Naive thymus-derived CD8-positive, alpha-beta T cell (primary cell): Measurements from ENCODE around the gene SUMO3. TPM values are rescaled to one million over a fixed set of nuclear protein-coding genes. Genes with fewer than 3 reads are reported as not detected.

Experiments used
- ATAC-seq, 2 donors: fragments of 150-1000 bp; cut with Tn5 transposase in 1 of 2; sonication (Bioruptor Pico), chemical (Tn5 transposase) in 1 of 2; 1 replicate in 1 of 2; 2 replicates in 1 of 2; pipeline ENCODE4 v1.10.0; 2021; ENCODE audit warnings: mild to moderate bottlenecking in 2 of 2, moderate library complexity in 2 of 2
- POLR2A ChIA-PET: fragments of 350-600 bp; sonication (Branson Sonifier 250); formaldehyde crosslinking; loops from one replicate; lab custom pipeline; 2021; ENCODE audit warnings: antibody characterized with exemption; lab: Charles Lee
- DNase-seq, 10 donors: peaks; one replicate each; pipeline versions ENCODE4 v3.0.0 to v3.0.0-alpha.2; 2020 to 2022
- H3K27ac Mint-ChIP-seq, 10 donors: one replicate each; pipeline ENCODE4 v1.8.0; 2020 to 2022; ENCODE audit warnings: mild to moderate bottlenecking in 10 of 10, mixed read lengths in 10 of 10, moderate library complexity in 4 of 10, inconsistent platforms in 1 of 10
- H3K27me3 Mint-ChIP-seq, 5 donors: one replicate each; pipeline ENCODE4 v1.8.0; 2021 to 2022; ENCODE audit warnings: mixed read lengths in 5 of 5
- H3K36me3 Mint-ChIP-seq, 3 donors: one replicate each; pipeline ENCODE4 v1.8.0; 2020 to 2022; ENCODE audit warnings: mixed read lengths in 3 of 3, mild to moderate bottlenecking in 2 of 3, inconsistent platforms in 1 of 3
- H3K4me1 Mint-ChIP-seq, 4 donors: one replicate each; pipeline ENCODE4 v1.8.0; 2021 to 2022; ENCODE audit warnings: mixed read lengths in 4 of 4
- H3K4me3 Mint-ChIP-seq, 10 donors: one replicate each; pipeline ENCODE4 v1.8.0; 2020 to 2022; ENCODE audit warnings: mild to moderate bottlenecking in 10 of 10, mixed read lengths in 10 of 10, moderate library complexity in 6 of 10, inconsistent platforms in 1 of 10
- H3K9me3 Mint-ChIP-seq, 9 donors: one replicate each; pipeline ENCODE4 v1.8.0; 2020 to 2022; ENCODE audit warnings: mixed read lengths in 9 of 9, mild to moderate bottlenecking in 3 of 9, inconsistent platforms in 1 of 9, moderate library complexity in 1 of 9
- polyA plus RNA-seq, 3 donors: library from polyadenylated mRNA; unstranded; fragments of 300-500 nt; fragmentation: Illumina TruSeq; gene quantifications; one replicate each; pipeline ENCODE4 v1.2.3, GENCODE V29; 2021
- total RNA-seq, 8 experiments: library from RNA in 2 of 8; stranded (reverse) in 2 of 8; gene quantifications; one replicate each; pipeline ENCODE4 v1.2.3 and lab custom pipeline; 2021 to 2026

SUMO3 gene
- total and polyA plus RNA-seq, 5 experiments from 2014 or later = 50.2 to 94.1 (median 82.8) TPM

- no peak for DNase-seq
- Mint-ChIP-seq H3K4me1 (peaks cover 28 to 73% (median 66%) of the 10 kb centered on the region in 4 donors), H3K27ac (no peak overlapping the region), H3K9me3 (no peaks in the 10 kb centered on the region), H3K4me3 (no peak overlapping the region), H3K36me3 (peaks cover 0 to 63% (median 11%) of the 10 kb centered on the region in 3 donors), H3K27me3 (no peaks in the 10 kb centered on the region)
- POLR2A ChIA-PET = no interaction called here
- ATAC-seq = no peak
Observed at GRCh38 chr21:44795342-44795741, 22.5 kb downstream of the SUMO3 start.

GRCh38 chr21:44793592-44794374 lies 24.1 kb downstream of the SUMO3 start:
- Mint-ChIP-seq H3K4me3 (no peak overlapping the region), H3K27me3 (no peaks in the 10 kb centered on the region), H3K36me3 (peaks cover 0 to 61% (median 11%) of the 10 kb centered on the region in 3 donors), H3K27ac (peak overlapping the region in 8 of 10 donors; percentile 37 to 85 (median 59)), H3K4me1 (peaks cover 22 to 69% (median 61%) of the 10 kb centered on the region in 4 donors), H3K9me3 (no peaks in the 10 kb centered on the region)
- POLR2A ChIA-PET = interaction anchor here (1.3 kb wide), 1 partner anchor 284 kb away, joined by 10 read pairs; no protein-coding TSS in a partner anchor
- ATAC-seq (no peak), DNase-seq (no peak)

GRCh38 chr21:44792702-44793591 lies 24.9 kb downstream of the SUMO3 start:
- Mint-ChIP-seq H3K9me3 (no peaks in the 10 kb centered on the region), H3K36me3 (peaks cover 0 to 54% (median 11%) of the 10 kb centered on the region in 3 donors), H3K27ac (peak overlapping the region; percentile 25 to 85 (median 56)), H3K27me3 (no peaks in the 10 kb centered on the region), H3K4me1 (peaks cover 19 to 61% (median 56%) of the 10 kb centered on the region in 4 donors), H3K4me3 (peak overlapping the region in 2 of 10 donors; percentile 15 to 22)
- POLR2A ChIA-PET = interaction anchor here (0.5 to 1.3 kb wide), 2 partner anchors 283 to 492 kb away, joined by 3 to 10 read pairs; no protein-coding TSS in a partner anchor
- DNase-seq (peak; percentile 41 to 78 (median 58)), ATAC-seq (peak; percentile 96)

GRCh38 chr21:44791993-44792392 lies 25.9 kb downstream of the SUMO3 start:
- H3K4me1 Mint-ChIP-seq = peaks cover 18 to 59% (median 54%) of the 10 kb centered on the region in 4 donors
- H3K27ac Mint-ChIP-seq = peak overlapping the region in 4 of 10 donors; percentile 25 to 85 (median 56)
- H3K9me3 Mint-ChIP-seq = no peaks in the 10 kb centered on the region
- no peak for DNase-seq
- H3K27me3 Mint-ChIP-seq = no peaks in the 10 kb centered on the region
- H3K4me3 Mint-ChIP-seq = peak overlapping the region in 1 of 10 donors; percentile 26
- no peak for ATAC-seq
- peaks cover 0 to 53% (median 9%) of the 10 kb centered on the region in 3 donors for H3K36me3 Mint-ChIP-seq
- POLR2A ChIA-PET = no interaction called here

DNA sequence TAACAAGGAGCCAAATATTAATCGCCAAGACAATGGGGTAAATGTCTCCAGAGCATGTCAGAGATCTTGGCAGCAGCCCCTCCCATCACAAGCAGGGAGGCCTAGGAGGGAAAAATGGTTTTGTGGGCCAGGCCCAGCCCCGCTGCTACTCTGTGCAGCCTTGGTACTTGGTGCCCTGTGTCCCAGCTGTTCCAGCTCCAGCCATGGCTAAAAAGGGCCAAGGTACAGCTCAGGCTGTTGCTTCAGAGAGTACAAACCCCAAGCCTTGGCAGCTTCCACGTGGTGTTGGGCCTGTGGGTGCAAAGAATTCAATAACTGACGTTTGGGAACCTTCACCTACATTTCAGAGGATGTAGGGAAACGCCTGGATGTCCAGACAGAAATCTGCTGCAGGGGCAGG lies 26.6 kb downstream of the SUMO3 start:
- no peak overlapping the region for H3K4me3 Mint-ChIP-seq
- POLR2A ChIA-PET = no interaction called here
- H3K27me3 Mint-ChIP-seq = no peaks in the 10 kb centered on the region
- peaks cover under 1 to 53% (median 8%) of the 10 kb centered on the region in 3 donors for H3K36me3 Mint-ChIP-seq
- DNase-seq (no peak), ATAC-seq (no peak)
- H3K27ac Mint-ChIP-seq = peak overlapping the region in 4 of 10 donors; percentile 7 to 46 (median 22)
- peaks cover 16 to 54% (median 47%) of the 10 kb centered on the region in 4 donors for H3K4me1 Mint-ChIP-seq
- H3K9me3 Mint-ChIP-seq = no peaks in the 10 kb centered on the region

DNA sequence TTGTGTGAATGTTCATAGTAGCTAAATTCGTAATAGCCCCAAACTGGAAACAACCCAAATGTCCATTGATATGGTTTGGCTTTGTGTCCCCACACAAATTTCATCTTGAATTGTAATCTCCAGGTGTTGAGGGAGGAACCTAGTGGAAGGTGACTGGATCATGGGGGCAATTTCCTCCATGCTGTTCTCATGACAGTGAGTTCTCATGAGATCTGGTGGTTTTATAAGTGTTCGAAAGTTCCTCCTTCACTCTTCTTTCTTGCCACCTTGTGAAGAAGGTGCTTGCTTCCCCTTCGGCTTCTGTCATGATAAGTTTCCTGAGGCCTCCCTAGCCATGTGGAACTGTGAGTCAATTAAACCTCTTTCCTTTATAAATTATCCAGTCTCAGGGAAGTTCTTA lies 27.5 kb downstream of the SUMO3 start:
- H3K27ac Mint-ChIP-seq = peak overlapping the region in 4 of 10 donors; percentile 7 to 39 (median 26)
- H3K4me3 Mint-ChIP-seq = no peak overlapping the region
- DNase-seq (no peak), ATAC-seq (no peak)
- POLR2A ChIA-PET = no interaction called here
- no peaks in the 10 kb centered on the region for H3K27me3 Mint-ChIP-seq
- H3K36me3 Mint-ChIP-seq = peaks cover 6 to 54% (median 7%) of the 10 kb centered on the region in 3 donors
- peaks cover 21 to 51% (median 47%) of the 10 kb centered on the region in 4 donors for H3K4me1 Mint-ChIP-seq
- H3K9me3 Mint-ChIP-seq = no peaks in the 10 kb centered on the region

GRCh38 chr21:44789880-44790279 lies 28.0 kb downstream of the SUMO3 start:
- Mint-ChIP-seq H3K4me1 (peaks cover 23 to 56% (median 47%) of the 10 kb centered on the region in 4 donors), H3K9me3 (no peaks in the 10 kb centered on the region), H3K27ac (peak overlapping the region in 6 of 10 donors; percentile 18 to 65 (median 38)), H3K36me3 (peaks cover 6 to 58% (median 12%) of the 10 kb centered on the region in 3 donors), H3K4me3 (no peak overlapping the region), H3K27me3 (no peaks in the 10 kb centered on the region)
- DNase-seq (no peak), ATAC-seq (no peak)
- POLR2A ChIA-PET = no interaction called here

DNA sequence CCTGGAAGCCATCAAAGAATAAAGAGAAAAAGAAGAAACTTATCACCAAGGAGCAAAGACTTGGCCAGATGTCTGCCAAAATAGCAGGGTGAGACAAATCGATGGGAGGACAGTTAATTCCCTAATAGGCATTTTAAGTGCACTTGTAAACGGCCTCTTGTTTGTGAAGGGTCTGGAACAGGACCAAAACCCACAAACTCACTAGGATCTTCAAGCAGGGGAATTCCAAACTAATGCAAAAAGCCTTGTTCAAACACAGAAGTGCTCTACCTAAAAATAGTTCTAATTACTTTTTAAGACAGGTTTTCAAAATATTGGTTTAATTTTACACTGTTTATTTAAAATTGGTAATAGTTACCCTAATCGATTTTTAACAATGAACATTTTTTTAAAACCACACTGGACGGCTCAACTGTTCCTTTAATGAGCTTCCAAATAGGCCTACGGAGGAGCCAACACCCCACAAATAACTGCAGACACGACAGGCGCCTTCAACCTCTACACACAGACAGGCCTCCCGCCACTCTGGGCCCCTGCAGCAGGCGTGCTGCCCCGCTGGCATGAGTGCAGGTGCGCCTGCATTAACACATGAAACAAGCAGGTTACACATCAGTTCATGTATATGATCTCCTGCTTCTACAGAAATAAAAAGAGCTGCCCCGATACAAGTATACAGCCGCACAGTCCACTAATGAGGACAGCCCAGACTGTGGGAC lies 32.1 kb downstream of the SUMO3 start:
- Mint-ChIP-seq H3K27ac (peak overlapping the region in 4 of 10 donors; percentile 4 to 61 (median 21)), H3K4me1 (peaks cover 20 to 45% (median 36%) of the 10 kb centered on the region in 4 donors), H3K36me3 (peaks cover 6 to 67% (median 10%) of the 10 kb centered on the region in 3 donors), H3K27me3 (no peaks in the 10 kb centered on the region), H3K4me3 (no peak overlapping the region), H3K9me3 (no peaks in the 10 kb centered on the region)
- no peak for DNase-seq
- no peak for ATAC-seq
- POLR2A ChIA-PET = no interaction called here

DNA sequence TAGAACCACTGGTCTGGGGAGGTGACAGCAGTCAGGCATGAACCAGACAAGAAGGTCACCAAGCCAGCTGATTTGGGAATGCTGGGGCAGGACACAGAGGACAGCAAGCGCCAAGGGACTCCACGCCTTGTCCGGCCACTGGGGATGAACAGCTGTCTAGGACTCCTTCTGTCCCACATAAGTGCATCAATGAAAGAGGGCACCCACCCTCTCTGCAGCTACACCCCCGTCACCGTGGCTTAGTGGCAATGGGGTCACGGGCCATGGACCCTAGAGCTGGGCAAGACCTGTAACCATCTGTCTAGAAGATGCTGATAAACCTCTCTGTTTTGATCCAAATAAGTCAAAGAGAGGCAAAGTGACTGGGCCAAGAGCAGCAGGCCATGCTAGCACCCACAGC lies 33.1 kb downstream of the SUMO3 start:
- peaks cover 6 to 62% (median 9%) of the 10 kb centered on the region in 3 donors for H3K36me3 Mint-ChIP-seq
- H3K27ac Mint-ChIP-seq = no peak overlapping the region
- H3K27me3 Mint-ChIP-seq = no peaks in the 10 kb centered on the region
- POLR2A ChIA-PET = interaction anchor here (0.9 kb wide), 1 partner anchor 13 kb away, joined by 3 read pairs; no protein-coding TSS in a partner anchor
- no peaks in the 10 kb centered on the region for H3K9me3 Mint-ChIP-seq
- H3K4me3 Mint-ChIP-seq = no peak overlapping the region
- DNase-seq = no peak
- H3K4me1 Mint-ChIP-seq = peaks cover 19 to 46% (median 35%) of the 10 kb centered on the region in 4 donors
- ATAC-seq = no peak

- ATAC-seq (no peak), DNase-seq (no peak)
- POLR2A ChIA-PET = no interaction called here
- Mint-ChIP-seq H3K36me3 (peaks cover 6 to 66% (median 11%) of the 10 kb centered on the region in 3 donors), H3K27ac (peak overlapping the region in 1 of 10 donors; percentile 60), H3K4me3 (no peak overlapping the region), H3K4me1 (peaks cover 23 to 50% (median 32%) of the 10 kb centered on the region in 4 donors), H3K9me3 (no peaks in the 10 kb centered on the region), H3K27me3 (no peaks in the 10 kb centered on the region)
Observed at GRCh38 chr21:44783020-44783696, 34.7 kb downstream of the SUMO3 start.

DNA sequence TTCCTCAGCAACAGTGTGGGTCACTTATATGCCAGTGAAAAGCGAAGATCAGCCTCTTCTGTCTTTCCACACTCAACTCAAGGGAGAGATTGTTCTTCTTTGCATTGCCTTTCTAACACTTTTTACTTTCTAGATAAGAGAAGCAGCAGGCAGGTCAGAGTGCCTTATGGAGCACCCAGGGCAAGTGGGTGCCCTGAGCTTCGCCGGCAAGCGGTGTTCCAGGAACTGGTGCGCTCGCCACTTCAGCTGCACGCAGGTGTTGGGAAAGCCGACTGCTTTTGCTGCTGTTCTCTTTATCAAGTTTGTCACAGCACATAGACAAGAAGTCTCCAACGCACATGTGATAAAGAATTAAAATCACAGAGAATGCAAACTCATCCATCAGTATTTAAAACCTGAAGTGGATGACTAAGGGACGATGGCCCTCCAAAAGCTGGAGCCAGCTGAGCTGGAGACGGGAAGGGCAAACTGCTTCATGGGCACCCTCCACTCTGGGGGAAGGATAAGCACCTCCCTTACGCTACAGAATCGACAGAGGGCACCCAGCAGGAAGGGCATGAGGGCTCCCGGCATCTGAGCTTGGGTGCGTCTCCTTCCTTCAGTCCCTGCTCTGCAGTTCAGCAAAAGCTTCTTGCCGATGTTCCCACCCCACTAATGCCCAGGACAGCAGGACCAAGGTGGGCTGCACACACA lies 36.9 kb downstream of the SUMO3 start:
- no peak overlapping the region for H3K27ac Mint-ChIP-seq
- no peak for DNase-seq
- H3K9me3 Mint-ChIP-seq = no peaks in the 10 kb centered on the region
- peaks cover 25 to 46% (median 30%) of the 10 kb centered on the region in 4 donors for H3K4me1 Mint-ChIP-seq
- POLR2A ChIA-PET = interaction anchor here (0.6 kb wide), 1 partner anchor 147 kb away, joined by 6 read pairs; no protein-coding TSS in a partner anchor
- H3K27me3 Mint-ChIP-seq = no peaks in the 10 kb centered on the region
- peaks cover 1 to 64% (median 22%) of the 10 kb centered on the region in 3 donors for H3K36me3 Mint-ChIP-seq
- no peak for ATAC-seq
- no peak overlapping the region for H3K4me3 Mint-ChIP-seq
